Coronary artery (tissue), 2 donors: ENCODE data around the gene TOR4A.

Source experiments
- DNase-seq: peaks from one replicate; pipeline ENCODE4 v3.0.0-alpha.2; 2017; ENCODE audit warnings: low spot score
- H3K27ac ChIP-seq, 2 donors: fragments of 200-600 bp; sonication (generic); one replicate each; pipeline ENCODE4 v1.5.1; 2016 to 2019
- H3K4me3 ChIP-seq: fragments of 200-600 bp; sonication (generic); 2 replicates; pipeline ENCODE4 v1.5.1; 2016; ENCODE audit warnings: mild to moderate bottlenecking, moderate library complexity
- CTCF ChIP-seq: fragments of 200-600 bp; sonication (generic); IDR thresholded peaks from one replicate; pipeline ENCODE4 v1.5.1; 2019; ENCODE audit warnings: antibody characterized with exemption

TOR4A gene

DNA sequence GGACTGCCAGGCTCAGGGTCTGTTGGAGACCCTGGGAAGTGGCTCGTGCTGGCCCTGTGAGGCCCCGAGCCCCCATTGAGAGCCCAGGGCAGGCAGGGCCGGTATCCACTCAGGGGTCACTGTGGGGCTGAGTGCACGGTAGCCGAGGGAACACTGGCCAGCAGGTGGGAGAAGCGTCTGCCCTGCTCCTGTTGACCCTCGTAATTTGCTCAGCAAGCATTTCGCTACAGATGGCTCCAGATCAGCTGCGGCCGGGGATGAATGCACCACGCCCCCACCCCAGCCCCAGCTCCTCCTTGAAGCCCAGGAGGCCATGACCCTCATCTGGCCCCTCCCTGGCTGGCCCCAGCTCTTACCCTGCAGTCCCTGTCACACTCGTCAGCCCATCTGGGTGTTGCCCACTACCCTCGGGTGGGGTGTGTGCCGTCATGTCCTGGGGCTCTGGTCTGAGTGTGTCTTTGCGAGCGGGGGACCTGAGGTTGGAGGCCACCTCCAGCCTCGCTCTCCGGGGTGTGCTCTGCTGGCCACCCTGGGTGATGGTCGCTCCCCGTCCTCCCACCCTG, 30.6 kb downstream of the TOR4A start:
- no peak for TF ChIP-seq CTCF
- DNase-seq = no peak
- Histone ChIP-seq H3K4me3 (no peak overlapping the region), H3K27ac (no peak overlapping the region)

- no peak overlapping the region for H3K4me3 ChIP-seq
- H3K27ac ChIP-seq = no peak overlapping the region
- DNase-seq = no peak
- no peak for TF ChIP-seq CTCF
These were observed 32.1 kb downstream of the TOR4A start for GRCh38 chr9:137309368-137310188.

DNA sequence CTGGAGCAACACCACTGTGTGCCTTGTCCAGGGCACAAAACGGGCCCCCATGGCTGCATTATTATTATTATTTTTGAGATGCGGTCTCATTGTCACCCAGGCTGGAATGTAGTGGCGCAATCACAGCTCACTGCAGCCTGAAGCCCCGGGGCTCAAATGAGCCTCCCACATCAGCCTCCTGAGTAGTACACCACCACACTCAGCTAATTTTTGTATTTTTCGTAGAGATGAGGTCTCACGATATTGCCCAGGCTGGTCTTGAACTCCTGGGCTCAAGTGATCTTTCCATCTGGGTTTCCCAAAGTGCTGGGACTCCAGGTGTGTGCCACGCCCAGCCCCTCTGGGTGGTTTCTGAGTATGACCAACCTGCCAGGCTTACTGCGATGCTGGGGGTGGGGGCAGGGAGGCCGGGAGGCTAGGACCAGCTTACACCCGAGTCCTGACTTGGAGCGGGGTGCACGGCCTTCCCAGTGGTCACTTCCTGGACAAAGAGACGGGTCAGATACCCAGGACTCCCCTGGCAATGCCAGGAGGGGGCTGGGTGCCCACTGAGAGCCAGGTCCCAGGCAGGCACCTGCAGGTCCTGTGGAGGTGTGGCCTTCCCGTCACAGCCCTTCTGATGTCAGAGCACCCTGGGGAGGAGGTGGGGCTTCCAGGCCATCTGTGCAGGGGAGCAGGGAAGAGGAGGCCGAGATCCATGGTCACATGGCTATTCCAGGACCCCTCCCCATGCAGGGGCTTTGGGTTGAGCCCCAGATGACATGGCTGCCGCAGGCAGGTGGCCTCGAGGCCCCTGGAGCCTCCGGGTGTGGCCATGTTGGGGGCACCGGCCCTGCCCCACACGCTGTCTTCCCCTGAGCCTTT, 32.9 kb downstream of the TOR4A start:
- H3K4me3 ChIP-seq = no peak overlapping the region
- TF ChIP-seq CTCF = no peak
- H3K27ac ChIP-seq = no peak overlapping the region
- no peak for DNase-seq

- no peak for DNase-seq
- no peak for TF ChIP-seq CTCF
- Histone ChIP-seq H3K27ac (no peak overlapping the region), H3K4me3 (no peak overlapping the region)
These were observed 33.9 kb downstream of the TOR4A start for GRCh38 chr9:137311171-137311985.

GRCh38 chr9:137311986-137312851, 34.7 kb downstream of the TOR4A start:
- no peak for TF ChIP-seq CTCF
- Histone ChIP-seq H3K4me3 (no peak overlapping the region), H3K27ac (peak overlapping the region in 1 of 2 donors; percentile 37)
- DNase-seq = no peak

DNA sequence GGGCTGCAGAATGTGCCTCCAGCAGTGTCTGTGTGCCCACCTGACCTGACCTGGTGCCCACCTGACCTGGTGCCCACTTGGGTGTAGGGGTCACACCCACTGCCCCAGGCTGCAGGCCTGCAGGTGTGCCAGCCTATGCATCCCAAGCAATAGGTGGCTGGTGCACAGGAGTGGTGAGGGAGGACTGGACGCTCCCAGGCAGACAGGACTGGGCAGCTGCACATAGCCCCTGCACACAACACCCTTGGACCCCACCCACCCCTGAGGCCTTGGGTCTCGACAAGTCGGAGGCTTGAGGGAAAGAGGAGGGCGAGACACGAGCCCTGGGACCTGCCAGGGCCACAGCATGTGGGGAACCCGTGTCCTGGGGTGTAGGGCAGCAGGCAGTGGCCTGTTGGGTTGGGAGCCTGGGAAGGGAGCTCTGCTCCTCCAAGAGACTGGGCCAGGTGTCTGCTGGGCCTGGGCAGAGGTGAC, 35.4 kb downstream of the TOR4A start:
- no peak overlapping the region for H3K4me3 ChIP-seq
- H3K27ac ChIP-seq = no peak overlapping the region
- DNase-seq = no peak
- no peak for TF ChIP-seq CTCF
